NT2/D1 (cell line): ENCODE measurements around the gene MOV10.
"Not testable (repeated sequence)": the region's sequence is repeated elsewhere in the genome, so short reads cannot be mapped to it uniquely, and the experiment has no call there.

Source experiments
- YY1 ChIP-seq: IDR thresholded peaks from 2 replicates; pipeline ENCODE4 v1.6.1; 2011; ENCODE audit not compliant: insufficient read length, insufficient read depth
- ZNF274 ChIP-seq: IDR thresholded peaks from 2 replicates; pipeline ENCODE4 v1.6.1; 2011; ENCODE audit warnings: mild to moderate bottlenecking, low read depth, low read length

- TF ChIP-seq YY1, ZNF274: not testable (repeated sequence)
Observed at GRCh38 chr1:112729011-112729410, 54.6 kb downstream of the MOV10 start.
